ENCODE data around the gene CUZD1. TPM values are rescaled to one million over a fixed set of nuclear protein-coding genes. Genes with fewer than 3 reads are reported as not detected.
A peak's percentile ranks its signal among the peaks of the same experiment; 100 is the strongest.

The CUZD1 gene
- total and polyA plus RNA-seq, 2 of the 4 experiments (the other 2 are of a cell fraction): 0.36 to 0.67 TPM

DNA sequence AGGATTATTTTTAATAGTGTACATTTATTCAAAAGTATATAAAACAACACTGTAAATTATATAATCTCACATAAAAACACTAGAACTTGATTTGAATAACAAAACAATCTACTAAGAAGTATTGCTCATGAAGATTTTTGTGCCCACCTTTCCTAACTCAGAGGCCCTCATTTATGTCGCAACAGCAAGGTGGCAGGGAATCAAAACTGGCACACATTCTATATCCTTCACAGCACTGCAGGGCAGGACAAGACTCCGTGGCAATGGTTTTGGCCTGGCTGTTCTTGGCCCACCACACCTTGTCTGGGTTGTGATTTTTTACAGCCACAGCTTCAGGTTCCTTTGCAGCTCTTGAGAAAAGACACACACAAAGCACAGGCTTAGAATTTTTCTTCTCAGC, 3.4 kb upstream of the CUZD1 start:
- no CpG with 5 or more reads among the region's 2 CpGs for WGBS, 2 experiments (ENCODE audit: extremely low coverage in 2 of 2, insufficient read length in 1 of 2)
- Histone ChIP-seq H4K91ac (ENCODE audit: insufficient read depth, low read depth, low read length) (no peak overlapping the region), H3K4me2 (ENCODE audit: low read depth, low read length) (no peak overlapping the region), H3K27me3 (ENCODE audit: control insufficient read depth, insufficient read depth, low read length) (no peaks in the 10 kb centered on the region), H4K8ac (ENCODE audit: low read depth in 2 of 2, low read length in 2 of 2) (no peak overlapping the region), H3K9ac (ENCODE audit: low read depth, low read length) (no peak overlapping the region), H2AK9ac (replicated peaks; ENCODE audit: low read depth, low read length, poor library complexity) (no peak overlapping the region), H4K20me1 (ENCODE audit: insufficient read depth, low read length) (no peaks in the 10 kb centered on the region), H2BK120ac (ENCODE audit: low read depth, low read length) (no peak overlapping the region), H2BK20ac (ENCODE audit: low read depth, low read length) (no peak overlapping the region), H3K79me1 (ENCODE audit: low read depth in 1 of 2, low read length in 2 of 2) (peaks cover 0 to 26% of the 10 kb centered on the region in 2 experiments; a peak in 3 of 4 replicates), H2AK5ac (ENCODE audit: low read depth, low read length) (no peak overlapping the region), H3K18ac (ENCODE audit: low read depth, low read length) (no peak overlapping the region), H3K14ac (replicated peaks; ENCODE audit: low read depth, low read length) (no peak overlapping the region), H3K36me3 (ENCODE audit: control insufficient read depth, insufficient read depth, low read length) (no peaks in the 10 kb centered on the region), H2BK15ac (ENCODE audit: low read depth, low read length) (no peak overlapping the region), H3K4me3 (ENCODE audit: insufficient read depth, low read depth, low read length) (no peak overlapping the region), H4K5ac (ENCODE audit: low read depth, low read length) (no peak overlapping the region), H2AFZ (replicated peaks; ENCODE audit: low read length, poor library complexity) (no peak overlapping the region), H3K4ac (ENCODE audit: low read depth, low read length) (no peak overlapping the region), H3K56ac (ENCODE audit: extremely low read depth, insufficient read depth, low read length) (no peak overlapping the region), H3K27ac (ENCODE audit: insufficient read depth, low read length) (no peak overlapping the region), H3K9me3 (ENCODE audit: control insufficient read depth, insufficient read depth, low read length) (no peaks in the 10 kb centered on the region), H2BK5ac (ENCODE audit: low read depth, low read length, poor library complexity, severe bottlenecking) (no peak overlapping the region), H3K4me1 (ENCODE audit: control insufficient read depth, insufficient read depth, low read length) (peaks cover 16% of the 10 kb centered on the region), H3K23ac (ENCODE audit: low read depth, low read length) (no peak overlapping the region), H3K9me1 (ENCODE audit: insufficient read depth, low read length) (peaks cover 13% of the 10 kb centered on the region)
- TF ChIP-seq CEBPB (IDR thresholded peaks at IDR 0.05; ENCODE audit: low read depth, low read length) (peak; percentile 74), MXI1 (IDR thresholded peaks at IDR 0.05; ENCODE audit: borderline replicate concordance, low read depth, low read length) (no peak), POLR2A (IDR thresholded peaks at IDR 0.05; ENCODE audit: low read depth, low read length) (no peak), MAFK (IDR thresholded peaks at IDR 0.05; ENCODE audit: low read depth, low read length) (no peak), RAD21 (IDR thresholded peaks at IDR 0.05; ENCODE audit: low read length) (no peak)
- TF ChIP-seq, protein P1, sequence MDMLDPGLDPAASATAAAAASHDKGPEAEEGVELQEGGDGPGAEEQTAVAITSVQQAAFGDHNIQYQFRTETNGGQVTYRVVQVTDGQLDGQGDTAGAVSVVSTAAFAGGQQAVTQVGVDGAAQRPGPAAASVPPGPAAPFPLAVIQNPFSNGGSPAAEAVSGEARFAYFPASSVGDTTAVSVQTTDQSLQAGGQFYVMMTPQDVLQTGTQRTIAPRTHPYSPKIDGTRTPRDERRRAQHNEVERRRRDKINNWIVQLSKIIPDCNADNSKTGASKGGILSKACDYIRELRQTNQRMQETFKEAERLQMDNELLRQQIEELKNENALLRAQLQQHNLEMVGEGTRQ (IDR thresholded peaks at IDR 0.05; ENCODE audit: low read depth, low read length): no peak
- in situ Hi-C loops (cut with MboI; ENCODE audit: low sequenced_read_pairs): no loop called here
- ChIA-PET POLR2A (ENCODE audit: unreplicated experiment) (no interaction called here), CTCF (no interaction called here)
- DNase-seq: no peak
- ATAC-seq (ENCODE audit: low read depth): no peak
- intact Hi-C loops (cut with micrococcal nuclease): no loop called here
- BruUV-seq (replicated peaks): no TSS peak
- dilution Hi-C loops (cut with HindIII; ENCODE audit: low sequenced_read_pairs, unreplicated experiment): no loop called here
